Body of pancreas (tissue), 4 donors: ENCODE data around the gene ANKRD31. TPM values are rescaled to one million over a fixed set of nuclear protein-coding genes. Genes with fewer than 3 reads are reported as not detected.

Source experiments
- ATAC-seq: fragments of 150-250 bp; one replicate; pipeline ENCODE4 v1.9.1; 2016
- DNase-seq, 4 donors: peaks; one replicate each; pipeline ENCODE4 v3.0.0-alpha.2; 2019
- H3K27ac ChIP-seq, 4 donors: fragments of 200-600 bp; sonication (generic); 1 replicate in 3 of 4; 2 replicates in 1 of 4; pipeline versions ENCODE4 v1.5.1 to v1.6.1; 2016 to 2019; ENCODE audit warnings: mild to moderate bottlenecking in 1 of 4, mixed read lengths in 1 of 4, moderate library complexity in 1 of 4
- H3K27me3 ChIP-seq, 2 donors: fragments of 200-600 bp; sonication (generic); one replicate each; pipeline ENCODE4 v1.6.0; 2016; ENCODE audit warnings: mild to moderate bottlenecking in 1 of 2
- H3K36me3 ChIP-seq, 2 donors: fragments of 200-600 bp; sonication (generic); replicated peaks in 1 of 2; 2 replicates each; pipeline ENCODE4 v1.5.1; 2016; ENCODE audit warnings: low read depth in 2 of 2; ENCODE audit not compliant: insufficient read depth in 1 of 2
- H3K4me1 ChIP-seq: fragments of 200-600 bp; sonication (generic); one replicate; pipeline ENCODE4 v1.6.0; 2016
- H3K4me3 ChIP-seq, 2 donors: fragments of 200-600 bp; sonication (generic); 1 replicate in 1 of 2; 2 replicates in 1 of 2; pipeline ENCODE4 v1.5.1; 2016 to 2019
- H3K9me3 ChIP-seq, 3 donors: fragments of 200-600 bp; sonication (generic); 1 replicate in 2 of 3; 2 replicates in 1 of 3; pipeline ENCODE4 v1.5.1; 2016
- POLR2A ChIP-seq, 3 donors: fragments of 450-650 bp; IDR thresholded peaks; one replicate each; pipeline ENCODE4 v1.6.1; 2016; ENCODE audit warnings: antibody characterized with exemption in 3 of 3, mild to moderate bottlenecking in 2 of 3
- WGBS, 2 donors: methylation state at CpG; one replicate each; pipeline ENCODE4 v1.1.5; 2017; 5-methylcytosine and 5-hydroxymethylcytosine counted together
- intact Hi-C: fragments of 100-400 bp; cut with DNase I; formaldehyde crosslinking; loops from one replicate; pipeline ENCODE4 v1.15.1; 2023
- total RNA-seq, 2 donors: library from RNA; depleted of rRNA; stranded (reverse); fragments of >200 nt; gene quantifications; one replicate each; pipeline ENCODE4 v1.1.0, GENCODE V29; 2016
- TF ChIP-seq, protein P1 (sequence below), 7 experiments: fragments of 450-650 bp in 4 of 7; fragments of 200-600 bp in 3 of 7; sonication (generic) in 3 of 7; IDR thresholded peaks; one replicate each; pipeline ENCODE4 v1.5.1; 2016 to 2019; ENCODE audit warnings: antibody characterized with exemption in 7 of 7

ANKRD31 gene
- total RNA-seq, 2 donors from 2014 or later: 0.33 to 0.78 TPM

DNA sequence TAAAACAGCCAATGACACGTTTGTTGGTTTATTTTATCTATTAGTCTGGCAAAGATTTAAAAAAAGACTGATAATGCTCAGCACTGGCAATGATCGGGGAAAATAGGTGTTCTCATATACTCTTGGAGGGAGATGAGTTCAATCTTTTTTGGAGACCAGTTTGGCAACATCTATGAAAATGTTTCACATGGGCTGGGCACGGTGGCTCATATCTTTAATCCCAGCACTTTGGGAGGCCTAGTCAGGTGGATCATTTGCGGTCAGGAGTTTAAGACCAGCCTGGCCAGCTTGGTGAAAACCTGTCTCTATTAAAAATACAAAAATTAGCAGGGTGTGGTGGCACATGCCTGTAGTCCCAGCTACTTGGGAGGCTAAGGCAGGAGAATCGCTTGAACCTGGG lies 6.8 kb upstream of the ANKRD31 start:
- ATAC-seq (no peak), DNase-seq (no peak)
- Histone ChIP-seq H3K27me3 (no peaks in the 10 kb centered on the region), H3K27ac (no peak overlapping the region), H3K9me3 (no peaks in the 10 kb centered on the region), H3K4me3 (no peak overlapping the region), H3K4me1 (no peaks in the 10 kb centered on the region), H3K36me3 (no peaks in the 10 kb centered on the region)
- TF ChIP-seq, protein P1, sequence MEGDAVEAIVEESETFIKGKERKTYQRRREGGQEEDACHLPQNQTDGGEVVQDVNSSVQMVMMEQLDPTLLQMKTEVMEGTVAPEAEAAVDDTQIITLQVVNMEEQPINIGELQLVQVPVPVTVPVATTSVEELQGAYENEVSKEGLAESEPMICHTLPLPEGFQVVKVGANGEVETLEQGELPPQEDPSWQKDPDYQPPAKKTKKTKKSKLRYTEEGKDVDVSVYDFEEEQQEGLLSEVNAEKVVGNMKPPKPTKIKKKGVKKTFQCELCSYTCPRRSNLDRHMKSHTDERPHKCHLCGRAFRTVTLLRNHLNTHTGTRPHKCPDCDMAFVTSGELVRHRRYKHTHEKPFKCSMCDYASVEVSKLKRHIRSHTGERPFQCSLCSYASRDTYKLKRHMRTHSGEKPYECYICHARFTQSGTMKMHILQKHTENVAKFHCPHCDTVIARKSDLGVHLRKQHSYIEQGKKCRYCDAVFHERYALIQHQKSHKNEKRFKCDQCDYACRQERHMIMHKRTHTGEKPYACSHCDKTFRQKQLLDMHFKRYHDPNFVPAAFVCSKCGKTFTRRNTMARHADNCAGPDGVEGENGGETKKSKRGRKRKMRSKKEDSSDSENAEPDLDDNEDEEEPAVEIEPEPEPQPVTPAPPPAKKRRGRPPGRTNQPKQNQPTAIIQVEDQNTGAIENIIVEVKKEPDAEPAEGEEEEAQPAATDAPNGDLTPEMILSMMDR (IDR thresholded peaks at IDR 0.05): no peak
- no peak for TF ChIP-seq POLR2A (IDR thresholded peaks at IDR 0.05)
- intact Hi-C loops: no loop called here
- whole genome bisulfite sequencing, 2 donors: 72 to 75% methylated on average over 5 of the region's 5 CpGs

DNA sequence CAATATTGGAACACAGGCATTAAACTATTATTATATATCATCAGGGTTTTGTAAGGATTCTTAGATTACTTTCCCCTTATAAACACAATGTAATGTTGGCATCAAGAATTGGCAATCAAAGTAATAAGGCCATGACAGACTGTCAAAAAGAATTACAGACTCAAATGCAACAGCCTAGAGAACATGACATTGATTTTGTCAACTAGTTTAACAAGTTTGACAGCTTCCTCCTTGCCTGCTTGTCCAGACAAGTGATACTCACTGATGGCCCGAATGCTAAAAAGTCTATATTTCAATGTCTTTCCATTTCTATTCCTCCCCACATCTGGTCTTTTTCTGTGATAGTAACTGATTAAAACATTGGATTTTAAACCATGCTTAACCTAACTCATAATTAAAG lies 6.4 kb upstream of the ANKRD31 start:
- no peak for DNase-seq
- Histone ChIP-seq H3K27ac (no peak overlapping the region), H3K27me3 (no peaks in the 10 kb centered on the region), H3K4me1 (no peaks in the 10 kb centered on the region), H3K9me3 (no peaks in the 10 kb centered on the region), H3K4me3 (no peak overlapping the region), H3K36me3 (no peaks in the 10 kb centered on the region)
- TF ChIP-seq POLR2A (IDR thresholded peaks at IDR 0.05): no peak
- TF ChIP-seq, protein P1 (IDR thresholded peaks at IDR 0.05): no peak
- intact Hi-C loops: no loop called here
- 22 to 33% methylated on average over 1 of the region's 1 CpG for WGBS, 2 donors
- ATAC-seq: no peak

DNA sequence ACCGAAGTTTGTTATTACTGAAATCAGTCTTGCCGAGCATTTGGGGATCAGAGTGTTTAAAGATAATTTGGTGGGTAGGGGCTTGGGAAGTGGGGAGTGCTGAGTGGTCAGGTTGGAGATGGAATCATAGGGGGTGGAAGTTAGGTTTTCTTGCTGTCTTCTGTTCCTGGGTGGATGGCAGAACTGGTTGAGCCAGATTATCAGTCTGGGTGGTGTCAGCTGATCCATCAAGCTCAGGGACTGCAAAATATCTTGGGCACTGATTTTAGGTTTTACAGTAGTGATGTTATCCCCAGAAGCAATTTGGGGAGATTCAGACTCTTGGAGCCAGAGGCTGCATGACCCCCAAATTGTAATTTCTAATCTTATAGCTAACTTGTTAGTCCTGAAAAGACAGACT lies 5.4 kb upstream of the ANKRD31 start:
- Histone ChIP-seq H3K36me3 (no peaks in the 10 kb centered on the region), H3K9me3 (no peaks in the 10 kb centered on the region), H3K27me3 (no peaks in the 10 kb centered on the region), H3K27ac (no peak overlapping the region), H3K4me3 (no peak overlapping the region), H3K4me1 (peaks cover 6% of the 10 kb centered on the region)
- ATAC-seq (no peak), DNase-seq (no peak)
- no peak for TF ChIP-seq POLR2A (IDR thresholded peaks at IDR 0.05)
- TF ChIP-seq, protein P1 (IDR thresholded peaks at IDR 0.05): no peak
- intact Hi-C loops: no loop called here
- WGBS, 2 donors: 48 to 84% methylated on average over 2 of the region's 2 CpGs

DNA sequence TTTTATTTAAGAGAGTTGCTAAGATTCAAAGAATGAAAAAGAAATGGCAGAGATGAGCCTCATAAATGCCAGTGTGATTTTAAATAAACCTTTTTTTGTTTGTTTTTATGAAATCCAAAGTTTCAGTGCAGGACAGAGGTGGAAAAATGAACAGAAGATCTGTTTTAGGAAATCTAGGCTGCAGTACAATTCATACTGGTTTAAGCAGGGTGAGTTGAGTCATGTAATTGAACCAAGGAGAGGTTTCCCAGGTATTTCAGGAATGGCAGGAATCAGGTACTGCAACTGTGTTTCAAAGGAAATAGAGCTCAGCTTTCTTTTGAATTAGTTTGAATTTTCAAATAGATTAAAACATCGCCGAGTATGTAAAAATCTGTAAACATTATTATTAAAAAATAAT lies 3.0 kb upstream of the ANKRD31 start:
- Histone ChIP-seq H3K4me3 (no peak overlapping the region), H3K27me3 (no peaks in the 10 kb centered on the region), H3K36me3 (no peaks in the 10 kb centered on the region), H3K9me3 (no peaks in the 10 kb centered on the region), H3K4me1 (peaks cover 14% of the 10 kb centered on the region), H3K27ac (no peak overlapping the region)
- 58% methylated on average over 2 of the region's 2 CpGs for WGBS, 2 donors
- ATAC-seq: no peak
- no peak for DNase-seq
- TF ChIP-seq POLR2A (IDR thresholded peaks at IDR 0.05): no peak
- TF ChIP-seq, protein P1 (IDR thresholded peaks at IDR 0.05): peak in 1 of 7 experiments; percentile 13
- intact Hi-C loops: no loop called here

DNA sequence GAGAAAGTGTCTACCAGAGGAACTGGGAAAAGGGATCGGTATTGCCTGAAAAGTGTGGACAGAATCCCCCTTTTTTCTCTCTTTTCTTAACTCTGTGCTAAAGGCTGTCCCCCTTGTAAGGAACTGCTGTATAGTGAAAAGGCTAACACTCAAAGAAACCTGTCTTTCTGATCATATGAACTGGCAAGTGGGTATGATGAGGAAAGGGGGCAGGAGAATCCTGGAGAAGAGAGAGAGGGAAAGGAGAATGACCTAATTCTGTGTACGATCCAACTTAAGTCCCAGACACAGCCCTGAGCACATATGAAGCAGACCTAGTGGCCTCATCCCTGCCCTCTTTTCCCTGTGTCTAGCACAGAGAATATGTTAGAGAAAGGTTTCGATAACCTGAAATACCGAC lies 967 bp downstream of the ANKRD31 start:
- TF ChIP-seq, protein P1 (IDR thresholded peaks at IDR 0.05): no peak
- no peak for TF ChIP-seq POLR2A (IDR thresholded peaks at IDR 0.05)
- DNase-seq (no peak), ATAC-seq (no peak)
- H3K27ac ChIP-seq: no peak overlapping the region
- no peak overlapping the region for H3K4me3 ChIP-seq
- peaks cover 14% of the 10 kb centered on the region for H3K4me1 ChIP-seq
- H3K36me3 ChIP-seq: no peaks in the 10 kb centered on the region
- 93 to 94% methylated on average over 4 of the region's 4 CpGs for whole genome bisulfite sequencing, 2 donors
- no peaks in the 10 kb centered on the region for H3K9me3 ChIP-seq
- intact Hi-C loops: no loop called here
- H3K27me3 ChIP-seq: no peaks in the 10 kb centered on the region
